HG02763 (cell line): Measurements from ENCODE around the gene PATJ.

ENCODE experiments used
- ATAC-seq: cut with Tn5 transposase; IDR thresholded peaks from one replicate; pipeline ENCODE4 v1.9.1; 2021; ENCODE audit warnings: mild to moderate bottlenecking, moderate library complexity; ENCODE audit not compliant: unreplicated experiment

The PATJ gene

GRCh38 chr1:61979729-61980128 lies 237.4 kb downstream of the PATJ start:
- ATAC-seq: no peak

GRCh38 chr1:61980561-61980960 lies 238.3 kb downstream of the PATJ start:
- ATAC-seq: no peak

GRCh38 chr1:61981870-61982660 lies 239.8 kb downstream of the PATJ start:
- no peak for ATAC-seq

- no peak for ATAC-seq
These were observed 241.0 kb downstream of the PATJ start for GRCh38 chr1:61983236-61983635.

- no peak for ATAC-seq
These were observed 250.0 kb downstream of the PATJ start for GRCh38 chr1:61992257-61992656.

GRCh38 chr1:61993331-61993961 lies 251.2 kb downstream of the PATJ start:
- no peak for ATAC-seq

GRCh38 chr1:61995641-61996040 lies 253.4 kb downstream of the PATJ start:
- ATAC-seq: no peak

GRCh38 chr1:61997123-61997522 lies 254.8 kb downstream of the PATJ start:
- ATAC-seq: no peak

GRCh38 chr1:62003777-62004176 lies 261.5 kb downstream of the PATJ start:
- ATAC-seq: no peak

- no peak for ATAC-seq
These were observed 264.4 kb downstream of the PATJ start for GRCh38 chr1:62006690-62007089.

GRCh38 chr1:62011006-62011405 lies 268.7 kb downstream of the PATJ start:
- no peak for ATAC-seq

- no peak for ATAC-seq
These were observed 269.8 kb downstream of the PATJ start for GRCh38 chr1:62012095-62012494.

- ATAC-seq: no peak
These were observed 270.6 kb downstream of the PATJ start for GRCh38 chr1:62012836-62013235.

GRCh38 chr1:62013264-62013663 lies 271.0 kb downstream of the PATJ start:
- ATAC-seq: no peak

- ATAC-seq: no peak
These were observed 280.2 kb downstream of the PATJ start for GRCh38 chr1:62022382-62022983.

- no peak for ATAC-seq
These were observed 282.4 kb downstream of the PATJ start for GRCh38 chr1:62024690-62025089.

GRCh38 chr1:62025154-62025553 lies 282.9 kb downstream of the PATJ start:
- ATAC-seq: no peak

GRCh38 chr1:62025892-62026291 lies 283.6 kb downstream of the PATJ start:
- ATAC-seq: no peak

- no peak for ATAC-seq
These were observed 287.4 kb downstream of the PATJ start for GRCh38 chr1:62029704-62030103.

GRCh38 chr1:62034790-62035189 lies 292.5 kb downstream of the PATJ start:
- no peak for ATAC-seq

- no peak for ATAC-seq
These were observed 295.0 kb downstream of the PATJ start for GRCh38 chr1:62037274-62037673.

- no peak for ATAC-seq
These were observed 296.5 kb downstream of the PATJ start for GRCh38 chr1:62038594-62039284.
